GM06990 (cell line): ENCODE results near the gene EN2.

Experiments
- DNase-seq: peaks from one replicate; pipeline ENCODE4 v3.0.0-alpha.2; 2011; ENCODE audit not compliant: insufficient read length; ENCODE audit errors: extremely low read depth
- H3K27me3 ChIP-seq: replicated peaks from 2 replicates; pipeline ENCODE4 v1.6.0; 2011; ENCODE audit warnings: low read length; ENCODE audit not compliant: control insufficient read depth, insufficient read depth
- H3K36me3 ChIP-seq: 2 replicates; pipeline ENCODE4 v1.5.1; 2011; ENCODE audit warnings: low read length; ENCODE audit not compliant: control insufficient read depth, insufficient read depth
- H3K4me3 ChIP-seq: replicated peaks from 2 replicates; pipeline ENCODE4 v1.5.1; 2011; ENCODE audit warnings: low read depth, mild to moderate bottlenecking, control low read depth, low read length
- CTCF ChIP-seq: IDR thresholded peaks from 2 replicates; pipeline ENCODE4 v1.5.1; 2011; ENCODE audit warnings: low read length, control low read depth, mild to moderate bottlenecking, inconsistent platforms; ENCODE audit not compliant: insufficient read depth, poor library complexity, severe bottlenecking

The EN2 gene

DNA sequence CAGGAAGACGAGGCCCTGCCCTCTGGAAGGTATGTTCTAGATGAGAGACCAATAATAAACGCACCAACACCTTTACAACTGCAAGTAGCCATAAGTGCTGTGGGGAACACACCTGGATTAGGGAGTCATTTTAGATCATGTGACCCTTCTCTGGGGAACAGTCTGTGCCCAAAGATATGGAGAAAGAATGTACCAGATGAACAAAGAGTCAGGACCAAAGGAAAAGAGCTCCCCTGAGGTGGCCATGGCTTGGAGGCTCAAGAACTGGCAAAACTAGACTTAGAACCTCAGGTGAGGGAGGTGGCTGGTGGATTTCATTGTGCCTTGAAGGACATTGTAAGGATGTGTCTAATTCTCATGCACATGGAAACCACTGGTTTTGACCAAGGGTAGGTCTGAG is 10.3 kb upstream of the EN2 start:
- DNase-seq = no peak
- no peaks in the 10 kb centered on the region for H3K36me3 ChIP-seq
- TF ChIP-seq CTCF = no peak
- no peak overlapping the region for H3K4me3 ChIP-seq
- peaks cover 4% of the 10 kb centered on the region for H3K27me3 ChIP-seq

GRCh38 chr7:155448632-155449007 is 9.3 kb upstream of the EN2 start:
- H3K27me3 ChIP-seq = peaks cover 4% of the 10 kb centered on the region
- no peak for TF ChIP-seq CTCF
- no peak for DNase-seq

DNA sequence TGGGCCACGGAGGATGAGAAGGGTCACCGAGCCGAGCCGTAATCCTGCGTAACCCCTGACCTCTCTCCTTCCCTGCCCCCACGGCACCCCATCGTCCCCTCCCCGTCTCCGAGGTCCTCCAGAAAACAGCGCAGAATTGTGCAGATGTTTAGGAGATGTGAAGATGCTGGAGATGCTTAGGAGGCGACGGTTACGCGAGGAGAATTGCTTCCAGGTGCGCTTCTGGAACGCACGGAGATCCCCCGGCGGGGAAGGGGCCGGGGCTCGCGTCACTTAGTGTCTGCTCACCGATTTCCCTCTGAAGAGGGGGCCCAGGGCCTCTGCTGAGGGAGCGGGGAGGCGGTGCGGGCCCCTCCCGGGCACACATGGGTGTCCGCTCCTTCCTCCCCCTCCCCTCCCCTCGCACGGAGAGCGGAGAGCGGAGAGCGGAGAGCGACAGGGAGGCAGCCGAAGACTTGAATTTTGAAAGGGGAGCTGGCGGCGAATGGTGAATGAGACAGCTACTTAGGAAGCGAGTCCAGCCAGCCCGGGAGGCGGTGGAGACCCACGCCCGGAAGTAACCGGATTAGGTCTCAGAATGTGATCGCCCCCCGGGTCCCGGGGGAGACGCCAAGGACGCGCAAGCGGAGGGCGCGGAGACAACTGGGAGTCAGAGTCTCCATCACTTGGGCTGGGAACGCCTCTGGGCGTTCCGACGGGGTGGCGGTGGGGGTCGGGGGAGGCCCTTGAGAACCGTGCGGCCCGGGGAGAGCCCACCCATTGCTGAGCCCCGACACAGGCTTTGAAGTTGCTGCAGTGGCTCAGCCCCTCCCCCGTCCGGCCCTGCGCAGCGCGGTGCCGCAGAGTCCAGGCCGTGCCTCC is 8.7 kb upstream of the EN2 start:
- DNase-seq = no peak
- TF ChIP-seq CTCF = no peak
- Histone ChIP-seq H3K36me3 (no peaks in the 10 kb centered on the region), H3K4me3 (no peak overlapping the region), H3K27me3 (peaks cover 4% of the 10 kb centered on the region)

More at GRCh38 chr7:155448632-155449007, 9.3 kb upstream of the EN2 start:
- H3K36me3 ChIP-seq = no peaks in the 10 kb centered on the region
- no peak overlapping the region for H3K4me3 ChIP-seq

- no peak overlapping the region for H3K4me3 ChIP-seq
- TF ChIP-seq CTCF = no peak
- no peaks in the 10 kb centered on the region for H3K36me3 ChIP-seq
- no peak for DNase-seq
- peaks cover 4% of the 10 kb centered on the region for H3K27me3 ChIP-seq
These were observed 7.9 kb upstream of the EN2 start for GRCh38 chr7:155449869-155450557.

DNA sequence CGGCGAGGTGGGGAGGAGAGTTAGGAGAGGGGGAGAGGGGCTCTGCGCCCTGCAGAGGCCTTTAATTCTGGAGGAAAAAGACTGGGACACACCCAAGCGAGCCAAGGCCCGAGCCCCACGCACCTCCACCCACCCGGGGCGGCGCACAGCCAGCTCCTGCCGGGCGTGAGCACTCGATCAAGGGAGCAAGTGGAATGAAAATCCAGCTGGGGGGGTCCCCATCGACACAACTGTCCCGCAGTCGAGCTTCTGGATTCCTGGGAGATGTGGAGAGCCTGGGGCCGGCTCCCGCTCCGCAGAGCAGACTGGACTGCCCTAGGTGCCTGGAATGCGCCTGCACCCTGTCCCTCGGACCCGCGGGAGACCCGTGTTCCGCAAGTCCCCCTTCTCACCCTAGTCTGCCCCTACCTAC is 7.4 kb upstream of the EN2 start:
- DNase-seq = no peak
- Histone ChIP-seq H3K36me3 (no peaks in the 10 kb centered on the region), H3K4me3 (no peak overlapping the region), H3K27me3 (peaks cover 4% of the 10 kb centered on the region)
- no peak for TF ChIP-seq CTCF
